Lower leg skin (tissue), 3 donors: ENCODE measurements around the gene PDE9A.

Experiments
- CTCF ChIP-seq, 3 donors: fragments of 450-650 bp; IDR thresholded peaks; one replicate each; pipeline ENCODE4 v1.5.1; 2016; ENCODE audit warnings: antibody characterized with exemption in 3 of 3, mild to moderate bottlenecking in 3 of 3, moderate library complexity in 2 of 3
- POLR2A ChIP-seq, 2 donors: fragments of 450-650 bp; IDR thresholded peaks; one replicate each; pipeline ENCODE4 v1.6.1; 2016 to 2017; ENCODE audit warnings: antibody characterized with exemption in 2 of 2, mild to moderate bottlenecking in 1 of 2, moderate library complexity in 1 of 2

- TF ChIP-seq CTCF (IDR thresholded peaks at IDR 0.05): no peak
- TF ChIP-seq POLR2A (IDR thresholded peaks at IDR 0.05): no peak
Observed at GRCh38 chr21:42754270-42754933, 101.0 kb downstream of the PDE9A start.
